DND-41 (cell line): ENCODE data around the gene TMBIM1.

Experiments
- ATAC-seq: fragments of 200-7000 bp; cut with Tn5 transposase; 3 replicates; pipeline ENCODE4 v1.9.1; 2021; ENCODE audit warnings: low read depth; ENCODE audit not compliant: insufficient read depth
- DNase-seq: peaks from one replicate; pipeline ENCODE4 v3.0.0-alpha.2; 2020
- H2AFZ ChIP-seq: 2 replicates; pipeline ENCODE4 v1.6.0; 2012; ENCODE audit warnings: low read depth, low read length
- H3K27ac ChIP-seq: 2 replicates; pipeline ENCODE4 v1.5.1; 2012; ENCODE audit warnings: low read length, inconsistent platforms
- H3K27me3 ChIP-seq: fragments of 200-600 bp; sonication (generic); 2 replicates; pipeline ENCODE4 v1.6.0; 2012; ENCODE audit warnings: low read length, mild to moderate bottlenecking, inconsistent platforms; ENCODE audit not compliant: insufficient read depth, poor library complexity
- H3K36me3 ChIP-seq: 2 replicates; pipeline ENCODE4 v1.5.1; 2012; ENCODE audit warnings: low read length, inconsistent platforms; ENCODE audit not compliant: insufficient read depth
- H3K4me1 ChIP-seq: 2 replicates; pipeline ENCODE4 v1.5.1; 2012; ENCODE audit warnings: mild to moderate bottlenecking, low read length; ENCODE audit not compliant: insufficient read depth
- H3K4me2 ChIP-seq: 2 replicates; pipeline ENCODE4 v1.6.0; 2012; ENCODE audit warnings: mild to moderate bottlenecking, moderate library complexity, low read length, inconsistent platforms; ENCODE audit not compliant: insufficient read depth
- H3K4me3 ChIP-seq, 2 experiments: fragments of 200-600 bp in 1 of 2; shearing (Covaris generic) in 1 of 2; 2 replicates each; pipeline ENCODE4 v1.5.1; 2012 to 2016; ENCODE audit warnings: inconsistent platforms in 2 of 2, low read length in 2 of 2, mild to moderate bottlenecking in 2 of 2, low read depth in 1 of 2, moderate library complexity in 1 of 2
- H3K79me2 ChIP-seq: 2 replicates; pipeline ENCODE4 v1.6.0; 2012; ENCODE audit warnings: low read length, inconsistent platforms; ENCODE audit not compliant: insufficient read depth
- H3K9ac ChIP-seq: 2 replicates; pipeline ENCODE4 v1.6.0; 2012; ENCODE audit warnings: low read depth, mild to moderate bottlenecking, inconsistent platforms, low read length, moderate library complexity
- H3K9me3 ChIP-seq: 2 replicates; pipeline ENCODE4 v1.5.1; 2012; ENCODE audit warnings: low read length, moderate library complexity, mild to moderate bottlenecking, inconsistent platforms; ENCODE audit not compliant: insufficient read depth, severe bottlenecking
- H4K20me1 ChIP-seq: 2 replicates; pipeline ENCODE4 v1.6.0; 2012; ENCODE audit warnings: low read length; ENCODE audit not compliant: insufficient read depth
- CTCF ChIP-seq: IDR thresholded peaks from 2 replicates; pipeline ENCODE4 v1.5.1; 2012; ENCODE audit warnings: borderline replicate concordance, low read length, moderate library complexity, mild to moderate bottlenecking; ENCODE audit not compliant: poor library complexity, severe bottlenecking; ENCODE audit errors: extremely low read depth
- EZH2 ChIP-seq: IDR thresholded peaks from 3 replicates; pipeline ENCODE4 v1.6.1; 2012; ENCODE audit warnings: borderline replicate concordance, low read depth, mild to moderate bottlenecking, moderate library complexity, low read length, inconsistent platforms; ENCODE audit not compliant: severe bottlenecking

TMBIM1 gene

GRCh38 chr2:218257390-218257981 lies 34.8 kb downstream of the TMBIM1 start:
- peak; percentile 75 for TF ChIP-seq CTCF
- no peak for TF ChIP-seq EZH2
- H3K36me3 ChIP-seq, result peaks cover 37% of the 10 kb centered on the region
- ATAC-seq, result peak; percentile 54
- peak; percentile 52 for DNase-seq
- no peak overlapping the region for H3K27ac ChIP-seq
- H4K20me1 ChIP-seq, result 0 out of 2 replicates have a peak, but pooled peaks cover under 1% of the 10 kb centered on the region
- no peak overlapping the region for H2AFZ ChIP-seq
- H3K4me3 ChIP-seq, result no peak overlapping the region
- no peak overlapping the region for H3K4me2 ChIP-seq
- H3K9ac ChIP-seq, result no peak overlapping the region
- no peaks in the 10 kb centered on the region for H3K27me3 ChIP-seq
- no peaks in the 10 kb centered on the region for H3K79me2 ChIP-seq
- no peaks in the 10 kb centered on the region for H3K9me3 ChIP-seq
- no peaks in the 10 kb centered on the region for H3K4me1 ChIP-seq

GRCh38 chr2:218256612-218257350 lies 35.5 kb downstream of the TMBIM1 start:
- TF ChIP-seq EZH2, result no peak
- TF ChIP-seq CTCF, result no peak
- Histone ChIP-seq H3K9me3 (no peaks in the 10 kb centered on the region), H3K4me1 (no peaks in the 10 kb centered on the region), H3K4me2 (no peak overlapping the region), H3K27me3 (no peaks in the 10 kb centered on the region), H2AFZ (no peak overlapping the region), H3K79me2 (no peaks in the 10 kb centered on the region), H3K9ac (no peak overlapping the region), H3K27ac (no peak overlapping the region), H3K36me3 (peaks cover 43% of the 10 kb centered on the region), H4K20me1 (no peaks in the 10 kb centered on the region), H3K4me3 (no peak overlapping the region)
- ATAC-seq (no peak), DNase-seq (no peak)

GRCh38 chr2:218255446-218255845 lies 36.9 kb downstream of the TMBIM1 start:
- no peak for ATAC-seq
- peaks cover 56% of the 10 kb centered on the region for H3K36me3 ChIP-seq
- DNase-seq, result no peak

More at GRCh38 chr2:218255446-218255845, 36.9 kb downstream of the TMBIM1 start:
- H4K20me1 ChIP-seq, result no peaks in the 10 kb centered on the region
- H3K4me1 ChIP-seq, result no peaks in the 10 kb centered on the region
- no peaks in the 10 kb centered on the region for H3K79me2 ChIP-seq
- H3K27me3 ChIP-seq, result no peaks in the 10 kb centered on the region
- H3K9ac ChIP-seq, result no peak overlapping the region
- no peak overlapping the region for H3K27ac ChIP-seq
- no peak overlapping the region for H3K4me3 ChIP-seq
- H3K4me2 ChIP-seq, result no peak overlapping the region
- H3K9me3 ChIP-seq, result no peaks in the 10 kb centered on the region
- TF ChIP-seq EZH2, result no peak
- TF ChIP-seq CTCF, result no peak
- no peak overlapping the region for H2AFZ ChIP-seq
